NB4 (cell line): ENCODE data around the gene GPR183.

Experiments used
- CTCF ChIP-seq: IDR thresholded peaks from one replicate; pipeline ENCODE4 v1.5.1; 2012; ENCODE audit warnings: low read depth, low read length
- MAX ChIP-seq: IDR thresholded peaks from 2 replicates; pipeline ENCODE4 v1.6.1; 2011; ENCODE audit warnings: low read depth, low read length
- POLR2A ChIP-seq: IDR thresholded peaks from 2 replicates; pipeline ENCODE4 v1.6.1; 2011; ENCODE audit warnings: mild to moderate bottlenecking; ENCODE audit not compliant: insufficient read length; ENCODE audit errors: extremely low read depth

- TF ChIP-seq MAX (no peak), CTCF (no peak), POLR2A (no peak)
Measured at GRCh38 chr13:99271249-99271648, 36.0 kb downstream of the GPR183 start.
